Dendritic cell treated with granulocyte-macrophage colony-stimulating factor and Interleukin-4, amounts not matched to agents 40 ng/mL and 50 ng/mL, for 4 days (primary cell): ENCODE data around the gene UBC.

ENCODE experiments used
- H3K27ac Mint-ChIP-seq: one replicate; pipeline ENCODE4 v1.8.0; 2022; ENCODE audit warnings: mild to moderate bottlenecking, mixed read lengths
- H3K27me3 Mint-ChIP-seq: one replicate; pipeline ENCODE4 v1.8.0; 2022; ENCODE audit warnings: mild to moderate bottlenecking, mixed read lengths
- H3K36me3 Mint-ChIP-seq: one replicate; pipeline ENCODE4 v1.8.0; 2022; ENCODE audit warnings: low read depth, mixed read lengths
- H3K4me1 Mint-ChIP-seq: one replicate; pipeline ENCODE4 v1.8.0; 2022; ENCODE audit warnings: low read depth, mixed read lengths
- H3K4me3 Mint-ChIP-seq: one replicate; pipeline ENCODE4 v1.8.0; 2022; ENCODE audit warnings: mild to moderate bottlenecking, moderate library complexity, mixed read lengths
- H3K9me3 Mint-ChIP-seq: one replicate; pipeline ENCODE4 v1.8.0; 2022; ENCODE audit warnings: mixed read lengths
- intact Hi-C: fragments of 100-400 bp; cut with micrococcal nuclease; formaldehyde crosslinking; loops from one replicate; pipeline ENCODE4 v1.15.0; 2022

The UBC gene

DNA sequence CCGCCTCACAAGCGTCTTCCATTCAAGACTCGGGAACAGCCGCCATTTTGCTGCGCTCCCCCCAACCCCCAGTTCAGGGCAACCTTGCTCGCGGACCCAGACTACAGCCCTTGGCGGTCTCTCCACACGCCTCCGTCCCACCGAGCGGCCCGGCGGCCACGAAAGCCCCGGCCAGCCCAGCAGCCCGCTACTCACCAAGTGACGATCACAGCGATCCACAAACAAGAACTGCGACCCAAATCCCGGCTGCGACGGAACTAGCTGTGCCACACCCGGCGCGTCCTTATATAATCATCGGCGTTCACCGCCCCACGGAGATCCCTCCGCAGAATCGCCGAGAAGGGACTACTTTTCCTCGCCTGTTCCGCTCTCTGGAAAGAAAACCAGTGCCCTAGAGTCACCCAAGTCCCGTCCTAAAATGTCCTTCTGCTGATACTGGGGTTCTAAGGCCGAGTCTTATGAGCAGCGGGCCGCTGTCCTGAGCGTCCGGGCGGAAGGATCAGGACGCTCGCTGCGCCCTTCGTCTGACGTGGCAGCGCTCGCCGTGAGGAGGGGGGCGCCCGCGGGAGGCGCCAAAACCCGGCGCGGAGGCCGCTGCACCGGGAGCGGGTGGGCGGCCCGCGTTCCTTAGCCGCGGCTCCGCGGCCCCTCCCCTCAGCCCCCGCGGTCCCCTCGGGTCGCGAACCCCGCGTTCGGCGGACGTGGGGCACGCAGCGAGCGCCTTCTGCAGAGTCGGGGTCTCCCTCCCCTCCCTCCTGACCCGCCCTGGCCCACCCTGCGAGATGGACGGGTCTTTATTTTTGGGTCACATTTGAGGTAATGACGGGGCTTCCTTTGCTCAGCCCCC, at the start of gene UBC:
UBC (minus strand) TSS at position 259 of the 847 bp plus-strand sequence. CDS start 879 bp downstream, outside the sequence.
- peaks cover 58% of the 10 kb centered on the region for H3K36me3 Mint-ChIP-seq
- peak within 1 kb of the TSS; percentile 90 for H3K4me3 Mint-ChIP-seq
- no peaks in the 10 kb centered on the region for H3K27me3 Mint-ChIP-seq
- H3K9me3 Mint-ChIP-seq = no peaks in the 10 kb centered on the region
- peaks cover 70% of the 10 kb centered on the region for H3K4me1 Mint-ChIP-seq
- H3K27ac Mint-ChIP-seq = peak within 1 kb of the TSS; percentile 97
- intact Hi-C loops = no loop called here

- no peaks in the 10 kb centered on the region for H3K27me3 Mint-ChIP-seq
- H3K4me3 Mint-ChIP-seq = no peak overlapping the region
- H3K36me3 Mint-ChIP-seq = peaks cover 98% of the 10 kb centered on the region
- intact Hi-C loops = no loop called here
- no peaks in the 10 kb centered on the region for H3K4me1 Mint-ChIP-seq
- H3K9me3 Mint-ChIP-seq = no peaks in the 10 kb centered on the region
- no peak overlapping the region for H3K27ac Mint-ChIP-seq
Observed at GRCh38 chr12:124963211-124963610, 48.8 kb upstream of the UBC start.

- intact Hi-C loops = no loop called here
- H3K36me3 Mint-ChIP-seq = peaks cover 98% of the 10 kb centered on the region
- H3K9me3 Mint-ChIP-seq = no peaks in the 10 kb centered on the region
- H3K27ac Mint-ChIP-seq = no peak overlapping the region
- no peaks in the 10 kb centered on the region for H3K4me1 Mint-ChIP-seq
- H3K4me3 Mint-ChIP-seq = no peak overlapping the region
- no peaks in the 10 kb centered on the region for H3K27me3 Mint-ChIP-seq
Observed at GRCh38 chr12:124961055-124961454, 46.6 kb upstream of the UBC start.

GRCh38 chr12:124956571-124956970, 42.1 kb upstream of the UBC start:
- Mint-ChIP-seq H3K4me1 (no peaks in the 10 kb centered on the region), H3K27ac (no peak overlapping the region), H3K27me3 (no peaks in the 10 kb centered on the region), H3K9me3 (no peaks in the 10 kb centered on the region), H3K4me3 (no peak overlapping the region), H3K36me3 (peaks cover 100% of the 10 kb centered on the region)
- intact Hi-C loops = no loop called here

- Mint-ChIP-seq H3K27ac (no peak overlapping the region), H3K36me3 (peaks cover 100% of the 10 kb centered on the region), H3K4me1 (no peaks in the 10 kb centered on the region), H3K9me3 (no peaks in the 10 kb centered on the region), H3K27me3 (no peaks in the 10 kb centered on the region), H3K4me3 (no peak overlapping the region)
- intact Hi-C loops = no loop called here
Observed at GRCh38 chr12:124954771-124955170, 40.3 kb upstream of the UBC start.

GRCh38 chr12:124953689-124954405, 39.4 kb upstream of the UBC start:
- Mint-ChIP-seq H3K9me3 (no peaks in the 10 kb centered on the region), H3K27ac (no peak overlapping the region), H3K4me1 (no peaks in the 10 kb centered on the region), H3K36me3 (peaks cover 100% of the 10 kb centered on the region), H3K4me3 (no peak overlapping the region), H3K27me3 (no peaks in the 10 kb centered on the region)
- intact Hi-C loops = no loop called here

- no peak overlapping the region for H3K4me3 Mint-ChIP-seq
- H3K36me3 Mint-ChIP-seq = peaks cover 100% of the 10 kb centered on the region
- H3K9me3 Mint-ChIP-seq = no peaks in the 10 kb centered on the region
- no peaks in the 10 kb centered on the region for H3K4me1 Mint-ChIP-seq
- no peak overlapping the region for H3K27ac Mint-ChIP-seq
- intact Hi-C loops = no loop called here
- no peaks in the 10 kb centered on the region for H3K27me3 Mint-ChIP-seq
Observed at GRCh38 chr12:124952801-124953200, 38.4 kb upstream of the UBC start.

DNA sequence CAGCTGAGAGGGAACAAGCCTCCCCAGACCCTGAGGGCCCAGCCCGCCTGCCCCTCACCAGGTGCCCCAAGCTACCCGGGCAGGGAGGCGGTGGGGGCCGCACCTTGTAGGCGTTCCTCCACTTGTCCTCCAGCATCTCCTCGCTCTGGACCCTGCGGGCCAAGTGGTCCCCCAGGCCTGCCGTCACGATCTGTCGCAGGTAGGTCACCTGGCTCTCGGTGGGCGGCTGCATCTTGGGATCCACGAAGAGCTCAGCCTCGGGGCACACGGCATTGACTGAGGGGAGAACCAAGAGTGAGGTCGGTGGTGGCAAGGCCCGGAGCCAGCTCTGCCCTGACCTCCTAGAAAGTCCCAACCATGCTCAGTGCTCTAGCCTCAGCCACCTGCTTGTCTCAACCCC, 37.8 kb upstream of the UBC start:
- H3K27me3 Mint-ChIP-seq = no peaks in the 10 kb centered on the region
- H3K36me3 Mint-ChIP-seq = peaks cover 100% of the 10 kb centered on the region
- H3K4me3 Mint-ChIP-seq = no peak overlapping the region
- intact Hi-C loops = no loop called here
- no peak overlapping the region for H3K27ac Mint-ChIP-seq
- H3K4me1 Mint-ChIP-seq = peaks cover 4% of the 10 kb centered on the region
- H3K9me3 Mint-ChIP-seq = no peaks in the 10 kb centered on the region

DNA sequence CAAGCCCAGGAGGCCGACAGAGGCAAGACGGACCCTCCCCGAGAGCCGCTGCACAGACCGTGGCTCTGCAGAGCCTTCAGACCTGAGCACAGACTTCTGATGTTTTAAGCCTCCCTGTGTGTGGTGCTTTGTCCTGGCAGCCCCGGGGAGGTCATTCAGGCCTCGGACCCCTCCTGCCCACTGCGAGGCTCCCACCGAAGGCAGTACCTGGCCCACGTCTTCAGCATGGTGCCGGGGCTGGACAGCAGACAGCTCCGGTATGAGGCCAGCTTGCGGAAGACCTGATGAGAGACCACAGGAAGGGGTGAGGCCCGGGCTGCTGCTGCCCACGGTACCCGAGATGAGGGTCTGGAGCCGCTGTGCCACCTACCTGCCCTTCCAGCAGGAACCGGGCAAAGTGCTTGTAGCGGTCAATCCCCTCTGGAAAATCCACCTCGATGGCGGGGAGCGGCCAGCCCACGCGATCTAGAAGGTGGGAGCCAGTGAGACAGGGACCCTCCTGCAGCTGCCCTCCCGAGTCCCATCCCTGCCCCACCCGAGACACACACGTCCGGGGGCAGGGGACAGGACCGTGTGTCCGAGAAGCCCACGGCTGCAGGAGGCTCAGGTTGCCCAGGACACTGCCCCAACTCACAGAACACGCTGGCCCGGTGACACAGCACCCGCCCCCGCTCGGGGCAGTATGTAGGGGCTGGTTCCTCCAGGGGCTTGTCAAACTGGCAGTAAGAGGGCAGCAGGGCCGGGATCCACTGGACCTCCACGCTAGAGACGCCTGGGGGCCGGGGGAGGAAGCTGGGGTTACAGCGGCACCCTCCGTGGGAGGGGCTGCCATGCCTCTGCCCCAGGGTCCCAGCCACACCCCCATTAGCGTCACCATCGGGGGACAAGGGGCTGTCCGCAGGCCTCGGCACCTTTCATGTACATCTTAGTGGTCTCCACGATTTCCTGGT, 35.6 kb upstream of the UBC start:
- no peak overlapping the region for H3K4me3 Mint-ChIP-seq
- H3K9me3 Mint-ChIP-seq = no peaks in the 10 kb centered on the region
- peaks cover 95% of the 10 kb centered on the region for H3K36me3 Mint-ChIP-seq
- no peak overlapping the region for H3K27ac Mint-ChIP-seq
- H3K27me3 Mint-ChIP-seq = no peaks in the 10 kb centered on the region
- peaks cover 20% of the 10 kb centered on the region for H3K4me1 Mint-ChIP-seq
- intact Hi-C loops = no loop called here

- peaks cover 94% of the 10 kb centered on the region for H3K36me3 Mint-ChIP-seq
Observed at GRCh38 chr12:124949066-124949465, 34.6 kb upstream of the UBC start.

GRCh38 chr12:124947561-124948398, 33.3 kb upstream of the UBC start:
- Mint-ChIP-seq H3K9me3 (no peaks in the 10 kb centered on the region), H3K27ac (no peak overlapping the region), H3K27me3 (no peaks in the 10 kb centered on the region), H3K4me3 (no peak overlapping the region), H3K36me3 (peaks cover 94% of the 10 kb centered on the region), H3K4me1 (peaks cover 20% of the 10 kb centered on the region)
- intact Hi-C loops = no loop called here

More at GRCh38 chr12:124949066-124949465, 34.6 kb upstream of the UBC start:
- Mint-ChIP-seq H3K27me3 (no peaks in the 10 kb centered on the region), H3K4me3 (no peak overlapping the region), H3K4me1 (peaks cover 20% of the 10 kb centered on the region), H3K9me3 (no peaks in the 10 kb centered on the region), H3K27ac (no peak overlapping the region)
- intact Hi-C loops = no loop called here

DNA sequence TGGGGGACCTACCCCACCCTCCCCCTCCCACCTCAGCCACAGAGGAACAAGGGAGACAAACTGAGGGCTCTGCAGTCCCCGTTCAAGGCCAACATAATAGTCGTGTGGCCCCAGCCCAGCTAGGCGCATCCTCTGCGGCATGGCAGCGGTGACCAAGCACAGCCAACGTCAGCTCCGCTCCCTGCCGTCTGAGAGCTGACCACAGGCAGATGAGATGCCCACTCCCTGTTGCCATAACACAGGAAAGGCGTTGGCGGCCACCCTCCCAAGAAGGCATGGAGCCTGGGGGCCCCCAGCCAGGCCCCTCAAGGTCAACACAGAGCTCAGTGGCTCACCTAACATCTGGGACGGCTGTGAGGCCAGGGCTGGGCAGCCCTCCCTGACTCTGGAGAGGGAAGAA, 32.6 kb upstream of the UBC start:
- H3K4me1 Mint-ChIP-seq = peaks cover 20% of the 10 kb centered on the region
- no peak overlapping the region for H3K4me3 Mint-ChIP-seq
- intact Hi-C loops = no loop called here
- H3K36me3 Mint-ChIP-seq = peaks cover 90% of the 10 kb centered on the region
- no peaks in the 10 kb centered on the region for H3K9me3 Mint-ChIP-seq
- H3K27ac Mint-ChIP-seq = no peak overlapping the region
- no peaks in the 10 kb centered on the region for H3K27me3 Mint-ChIP-seq

- peak overlapping the region; percentile 15 for H3K27ac Mint-ChIP-seq
- peaks cover 84% of the 10 kb centered on the region for H3K36me3 Mint-ChIP-seq
- intact Hi-C loops = no loop called here
- peaks cover 20% of the 10 kb centered on the region for H3K4me1 Mint-ChIP-seq
- no peak overlapping the region for H3K4me3 Mint-ChIP-seq
- H3K9me3 Mint-ChIP-seq = no peaks in the 10 kb centered on the region
- no peaks in the 10 kb centered on the region for H3K27me3 Mint-ChIP-seq
Observed at GRCh38 chr12:124946447-124946793, 32.0 kb upstream of the UBC start.
